Tibial artery (tissue), 4 donors: ENCODE measurements around the gene RPS6KA3.

Source experiments
- DNase-seq, 2 donors: peaks; one replicate each; pipeline ENCODE4 v3.0.0-alpha.2; 2019
- H3K27ac ChIP-seq, 2 donors: fragments of 200-600 bp; sonication (generic) in 1 of 2; 1 replicate in 1 of 2; 2 replicates in 1 of 2; pipeline ENCODE4 v1.5.1; 2018 to 2019; ENCODE audit warnings: mild to moderate bottlenecking in 1 of 2
- H3K27me3 ChIP-seq, 2 donors: fragments of 200-600 bp; sonication (generic) in 1 of 2; one replicate each; pipeline versions ENCODE4 v1.5.1 to v1.6.0; 2016 to 2019
- H3K36me3 ChIP-seq, 3 donors: fragments of 200-600 bp; sonication (generic) in 2 of 3; one replicate each; pipeline ENCODE4 v1.5.1; 2016 to 2019; ENCODE audit warnings: mild to moderate bottlenecking in 2 of 3
- H3K4me1 ChIP-seq, 4 donors: fragments of 200-600 bp; sonication (generic) in 2 of 4; 1 replicate in 3 of 4; 2 replicates in 1 of 4; pipeline ENCODE4 v1.5.1; 2016 to 2019
- H3K4me3 ChIP-seq, 2 donors: fragments of 200-600 bp; sonication (generic) in 1 of 2; 1 replicate in 1 of 2; 2 replicates in 1 of 2; pipeline ENCODE4 v1.5.1; 2018 to 2019; ENCODE audit warnings: mild to moderate bottlenecking in 2 of 2
- H3K9me3 ChIP-seq, 3 donors: fragments of 200-600 bp; sonication (generic) in 1 of 3; one replicate each; pipeline ENCODE4 v1.5.1; 2016 to 2019
- CTCF ChIP-seq, 2 experiments: fragments of 200-600 bp in 1 of 2; fragments of 450-650 bp in 1 of 2; IDR thresholded peaks; one replicate each; pipeline ENCODE4 v1.5.1; 2017 to 2019; ENCODE audit warnings: antibody characterized with exemption in 2 of 2, mild to moderate bottlenecking in 1 of 2, moderate library complexity in 1 of 2
- intact Hi-C: fragments of 100-400 bp; cut with DNase I; formaldehyde crosslinking; loops from one replicate; pipeline ENCODE4 v1.15.0; 2023; ENCODE audit warnings: low total_unique reads

RPS6KA3 gene

GRCh38 chrX:20218836-20219505, 47.7 kb downstream of the RPS6KA3 start:
- DNase-seq: peak in 1 of 2 donors; percentile 29
- H3K9me3 ChIP-seq: no peaks in the 10 kb centered on the region
- no peak for TF ChIP-seq CTCF (IDR thresholded peaks at IDR 0.05)
- intact Hi-C loops: no loop called here
- no peaks in the 10 kb centered on the region for H3K27me3 ChIP-seq
- no peaks in the 10 kb centered on the region for H3K4me1 ChIP-seq
- H3K27ac ChIP-seq: no peak overlapping the region
- no peaks in the 10 kb centered on the region for H3K36me3 ChIP-seq
- no peak overlapping the region for H3K4me3 ChIP-seq

- Histone ChIP-seq H3K4me3 (no peak overlapping the region), H3K4me1 (no peaks in the 10 kb centered on the region)
- no peak for TF ChIP-seq CTCF (IDR thresholded peaks at IDR 0.05)
Observed at GRCh38 chrX:20217906-20218305, 48.8 kb downstream of the RPS6KA3 start.

GRCh38 chrX:20217271-20217670, 49.4 kb downstream of the RPS6KA3 start:
- Histone ChIP-seq H3K4me3 (no peak overlapping the region), H3K4me1 (no peaks in the 10 kb centered on the region), H3K27ac (no peak overlapping the region), H3K36me3 (no peaks in the 10 kb centered on the region), H3K27me3 (no peaks in the 10 kb centered on the region), H3K9me3 (no peaks in the 10 kb centered on the region)
- no peak for DNase-seq
- intact Hi-C loops: no loop called here
- TF ChIP-seq CTCF (IDR thresholded peaks at IDR 0.05): no peak

More at GRCh38 chrX:20217906-20218305, 48.8 kb downstream of the RPS6KA3 start:
- Histone ChIP-seq H3K27me3 (no peaks in the 10 kb centered on the region), H3K27ac (no peak overlapping the region), H3K36me3 (no peaks in the 10 kb centered on the region), H3K9me3 (no peaks in the 10 kb centered on the region)
- no peak for DNase-seq
- intact Hi-C loops: no loop called here

- no peak overlapping the region for H3K4me3 ChIP-seq
- intact Hi-C loops: no loop called here
Observed at GRCh38 chrX:20215565-20215964, 51.1 kb downstream of the RPS6KA3 start.

GRCh38 chrX:20212486-20213089, 54.1 kb downstream of the RPS6KA3 start:
- H3K9me3 ChIP-seq: no peaks in the 10 kb centered on the region
- TF ChIP-seq CTCF (IDR thresholded peaks at IDR 0.05): no peak
- no peak for DNase-seq
- H3K4me3 ChIP-seq: no peak overlapping the region
- no peak overlapping the region for H3K27ac ChIP-seq
- no peaks in the 10 kb centered on the region for H3K27me3 ChIP-seq
- no peaks in the 10 kb centered on the region for H3K36me3 ChIP-seq
- no peaks in the 10 kb centered on the region for H3K4me1 ChIP-seq
- intact Hi-C loops: no loop called here

More at GRCh38 chrX:20215565-20215964, 51.1 kb downstream of the RPS6KA3 start:
- Histone ChIP-seq H3K27me3 (no peaks in the 10 kb centered on the region), H3K36me3 (no peaks in the 10 kb centered on the region), H3K27ac (no peak overlapping the region), H3K4me1 (no peaks in the 10 kb centered on the region), H3K9me3 (no peaks in the 10 kb centered on the region)
- TF ChIP-seq CTCF (IDR thresholded peaks at IDR 0.05): no peak
- no peak for DNase-seq
